Measurements from ENCODE around the gene SMC5. TPM values are rescaled to one million over a fixed set of nuclear protein-coding genes. Genes with fewer than 3 reads are reported as not detected.

The SMC5 gene
- 9.3 to 17.6 TPM (median 15.7 TPM) in 5 replicates for total RNA-seq (2022; extraction: Qiagen RNA extraction)

GRCh38 chr9:70258692-70259511 lies at the start of gene SMC5:
SMC5 (plus strand) TSS chr9:70258978; CDS start chr9:70259079, 101 bp downstream.

Other genes starting within 250 kb of the SMC5 start
- gene MAMDC2, start 215.1 kb upstream of the SMC5 start, total RNA-seq (2022; extraction: Qiagen RNA extraction), result 0.15 to 0.38 TPM (median 0.29 TPM) in 5 replicates
- gene KLF9, start 155.7 kb downstream of the SMC5 start, total RNA-seq (2022; extraction: Qiagen RNA extraction), result 0.81 to 1.6 TPM (median 1.3 TPM) in 5 replicates

All from A549 treated with CORT108297 at 1 μM for 4 hours (cell line).